ENCODE data around the gene TPO. TPM values are rescaled to one million over a fixed set of nuclear protein-coding genes. Genes with fewer than 3 reads are reported as not detected.

TPO gene
- total RNA-seq, 1 donor from 2014 or later: not detected

- peak; percentile 31 for DNase-seq
Measured at GRCh38 chr2:1538663-1539062, 125.4 kb downstream of the TPO start.

- DNase-seq: no peak
Measured at GRCh38 chr2:1539441-1539840, 126.2 kb downstream of the TPO start.

GRCh38 chr2:1539973-1540372, 126.7 kb downstream of the TPO start:
- DNase-seq: no peak

- DNase-seq: no peak
Measured at GRCh38 chr2:1540481-1540880, 127.2 kb downstream of the TPO start.

- no peak for DNase-seq
Measured at GRCh38 chr2:1541040-1541439, 127.8 kb downstream of the TPO start.

- DNase-seq: no peak
Measured at GRCh38 chr2:1541819-1542475, 128.7 kb downstream of the TPO start.

- no peak for DNase-seq
Measured at GRCh38 chr2:1542971-1543370, 129.7 kb downstream of the TPO start.

GRCh38 chr2:1543776-1544477, 130.7 kb downstream of the TPO start:
- no peak for DNase-seq

GRCh38 chr2:1544478-1545069, 131.3 kb downstream of the TPO start:
- peak; percentile 75 for DNase-seq

GRCh38 chr2:1546023-1546591, 132.8 kb downstream of the TPO start:
- DNase-seq: peak; percentile 77

GRCh38 chr2:1546901-1547300, 133.6 kb downstream of the TPO start:
- DNase-seq: peak; percentile 22

GRCh38 chr2:1548910-1549673, 135.8 kb downstream of the TPO start:
- no peak for DNase-seq

- no peak for DNase-seq
Measured at GRCh38 chr2:1550076-1550475, 136.8 kb downstream of the TPO start.

GRCh38 chr2:1550658-1551316, 137.5 kb downstream of the TPO start:
- peak; percentile 73 for DNase-seq

GRCh38 chr2:1551905-1552304, 138.6 kb downstream of the TPO start:
- DNase-seq: no peak

GRCh38 chr2:1552611-1553010, 139.3 kb downstream of the TPO start:
- DNase-seq: no peak

- peak; percentile 46 for DNase-seq
Measured at GRCh38 chr2:1553671-1554295, 140.5 kb downstream of the TPO start.

GRCh38 chr2:1556286-1556685, 143.0 kb downstream of the TPO start:
- no peak for DNase-seq

GRCh38 chr2:1556776-1557466, 143.7 kb downstream of the TPO start:
- peak; percentile 79 for DNase-seq

- no peak for DNase-seq
Measured at GRCh38 chr2:1557467-1557820, 144.2 kb downstream of the TPO start.

- no peak for DNase-seq
Measured at GRCh38 chr2:1559589-1560175, 146.4 kb downstream of the TPO start.

Data from dermis blood vessel endothelial cell (primary cell).